Stimulated activated CD8-positive, alpha-beta memory T cell treated with anti-CD3 and anti-CD28 coated beads, Interleukin-7, amount 100 ng/mL, for 48 hours (primary cell): ENCODE data around the gene PPFIA2.

Experiments used
- DNase-seq, 2 donors: peaks; one replicate each; pipeline ENCODE4 v3.0.0-alpha.2; 2020; ENCODE audit warnings: low read depth in 1 of 2; ENCODE audit errors: extremely low read depth in 1 of 2

The PPFIA2 gene

GRCh38 chr12:81294325-81295190 is 464.6 kb downstream of the PPFIA2 start:
- no peak for DNase-seq

DNA sequence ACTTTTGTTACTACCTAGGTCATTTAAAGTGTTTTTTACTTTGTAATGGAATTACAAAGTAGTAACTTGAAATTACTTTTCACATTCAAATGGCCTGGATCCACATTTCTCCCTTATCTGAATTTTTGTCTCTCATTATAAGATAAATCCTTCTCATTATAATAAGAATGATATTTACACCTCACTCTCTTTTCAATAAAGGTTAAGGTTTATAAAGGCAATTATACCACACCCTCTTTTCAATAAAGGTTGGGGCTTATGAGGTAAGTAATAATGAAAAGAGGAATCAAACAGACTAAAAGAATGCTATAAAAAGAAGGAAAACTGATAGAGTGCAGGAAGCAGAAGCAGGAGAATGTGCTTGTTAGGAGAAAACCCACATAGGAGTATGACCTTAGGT is 470.5 kb downstream of the PPFIA2 start:
- DNase-seq: no peak

DNA sequence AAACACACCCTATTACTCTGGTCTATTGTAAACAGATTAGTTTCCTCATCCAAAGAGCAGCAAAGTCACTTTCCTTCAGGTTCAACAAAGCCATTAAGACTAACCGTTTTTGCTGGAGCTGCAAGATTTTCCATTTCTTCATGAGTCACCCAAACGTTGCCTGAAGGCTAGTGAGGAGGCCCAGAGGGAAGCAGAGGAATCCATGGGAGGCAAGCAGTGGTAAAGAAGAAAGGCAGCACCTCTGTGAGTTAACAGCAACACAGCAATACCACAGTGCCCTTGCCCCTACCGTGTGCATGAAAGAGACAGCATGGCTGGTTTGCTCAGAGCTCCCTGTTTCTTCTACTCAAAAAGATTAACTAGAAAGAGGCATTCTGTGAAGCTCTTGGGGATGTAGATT is 475.0 kb downstream of the PPFIA2 start:
- no peak for DNase-seq

DNA sequence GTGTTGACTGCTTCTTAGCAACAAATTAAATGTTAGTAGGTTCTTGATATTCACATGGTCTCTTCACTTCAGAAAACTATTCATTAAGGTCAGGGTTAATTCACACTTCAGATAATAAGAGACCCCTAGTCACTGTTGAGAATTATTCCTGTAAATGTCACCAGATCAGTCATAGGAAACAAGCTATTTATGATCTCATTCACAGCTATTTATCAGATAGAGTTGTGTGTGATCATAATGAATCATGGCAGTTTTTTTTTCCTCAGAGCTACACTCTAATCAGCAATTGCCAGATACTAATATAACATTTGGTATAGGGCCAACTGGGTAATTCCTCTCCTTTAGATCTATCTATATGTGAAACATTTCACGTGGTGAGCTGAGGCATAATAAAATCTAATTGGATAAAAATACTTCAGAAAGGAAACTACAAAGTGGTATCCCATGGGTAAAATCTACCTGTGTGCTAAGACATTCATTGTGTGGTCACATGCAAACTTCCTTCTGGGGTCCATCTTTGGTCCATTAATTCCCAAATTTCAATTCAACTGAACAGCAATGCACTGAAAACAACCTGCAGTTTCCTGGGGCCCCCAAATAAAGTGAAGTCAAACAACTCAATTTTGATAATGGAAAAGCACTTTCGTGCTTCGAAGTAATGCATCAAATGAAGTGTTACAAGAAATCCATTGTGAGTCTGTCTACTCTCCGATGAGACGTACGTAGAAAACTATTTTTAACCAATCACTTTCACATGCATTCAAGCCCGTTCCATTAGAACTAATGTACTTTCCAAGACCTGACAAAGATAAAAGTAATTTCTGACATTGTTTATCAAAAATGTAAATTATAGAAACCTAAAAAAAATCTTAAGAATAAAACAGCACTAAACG is 484.3 kb downstream of the PPFIA2 start:
- no peak for DNase-seq

DNA sequence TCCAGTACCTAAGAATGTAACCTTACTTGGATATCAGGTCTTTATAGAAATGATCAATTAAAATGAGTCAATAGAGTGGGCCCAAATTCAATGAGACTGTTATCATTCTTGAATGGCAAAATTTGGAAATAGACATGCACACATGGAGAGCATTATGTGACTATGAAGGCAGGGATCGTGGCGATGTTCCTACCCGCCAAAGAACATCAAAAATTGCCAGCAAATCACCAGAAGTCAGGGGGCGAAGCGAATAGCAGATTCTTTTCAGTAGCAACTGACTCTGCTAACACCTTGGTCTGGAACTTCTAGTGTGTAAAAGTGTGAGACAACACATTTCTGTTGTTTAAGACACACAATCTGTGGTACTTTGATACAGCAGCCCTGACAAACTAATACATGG is 488.8 kb downstream of the PPFIA2 start:
- no peak for DNase-seq

DNA sequence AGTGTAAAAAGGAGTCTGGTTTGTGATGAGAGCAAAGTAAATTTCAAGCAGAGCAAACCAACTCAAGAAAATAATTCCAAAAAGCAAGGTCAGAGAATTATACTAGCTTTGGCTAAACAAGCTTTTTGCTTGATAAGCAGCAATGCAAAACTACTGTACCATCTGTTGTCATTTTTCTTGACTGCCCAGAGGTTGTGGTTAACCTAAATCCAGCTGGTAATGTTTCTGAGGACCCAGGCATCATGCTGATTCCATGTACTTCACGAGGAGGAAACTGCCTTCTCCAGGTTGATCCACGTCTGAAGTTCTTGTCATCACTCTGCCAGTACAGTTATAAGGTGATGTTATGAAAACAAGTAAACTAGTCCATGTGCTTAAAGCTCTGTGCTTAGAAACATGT is 496.1 kb downstream of the PPFIA2 start:
- DNase-seq: no peak

GRCh38 chr12:81261508-81262207 is 497.5 kb downstream of the PPFIA2 start:
- DNase-seq: no peak

- no peak for DNase-seq
Measured at GRCh38 chr12:81259360-81259759, 499.8 kb downstream of the PPFIA2 start.

DNA sequence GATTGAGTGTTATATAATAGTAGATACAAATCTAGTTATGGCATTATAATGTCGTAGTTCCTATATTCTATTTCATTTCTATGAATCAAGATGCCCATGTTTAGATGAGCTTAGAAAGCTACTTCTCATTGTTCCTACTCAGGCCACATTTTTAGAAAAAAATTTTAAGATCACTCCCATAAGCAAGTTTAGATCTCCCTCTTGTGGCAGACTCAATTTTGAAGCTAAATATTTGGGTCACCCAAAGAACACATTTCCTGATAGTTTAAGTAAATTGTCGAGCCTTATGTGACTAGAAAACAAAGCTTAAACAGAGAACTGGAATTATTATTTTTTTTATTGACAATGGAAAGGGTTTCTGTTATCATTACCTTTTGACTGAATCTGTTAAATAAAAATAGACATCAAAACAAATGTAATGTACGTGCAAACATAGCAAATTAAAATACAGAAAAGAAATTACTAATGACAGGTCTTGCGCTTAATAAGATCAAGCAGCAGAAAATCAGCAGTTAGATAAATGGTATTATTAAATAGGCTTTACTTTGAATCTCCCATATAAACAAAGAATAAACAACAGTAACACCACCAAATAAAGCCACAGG is 501.1 kb downstream of the PPFIA2 start:
- no peak for DNase-seq

- DNase-seq: no peak
Measured at GRCh38 chr12:81255947-81256346, 503.2 kb downstream of the PPFIA2 start.

DNA sequence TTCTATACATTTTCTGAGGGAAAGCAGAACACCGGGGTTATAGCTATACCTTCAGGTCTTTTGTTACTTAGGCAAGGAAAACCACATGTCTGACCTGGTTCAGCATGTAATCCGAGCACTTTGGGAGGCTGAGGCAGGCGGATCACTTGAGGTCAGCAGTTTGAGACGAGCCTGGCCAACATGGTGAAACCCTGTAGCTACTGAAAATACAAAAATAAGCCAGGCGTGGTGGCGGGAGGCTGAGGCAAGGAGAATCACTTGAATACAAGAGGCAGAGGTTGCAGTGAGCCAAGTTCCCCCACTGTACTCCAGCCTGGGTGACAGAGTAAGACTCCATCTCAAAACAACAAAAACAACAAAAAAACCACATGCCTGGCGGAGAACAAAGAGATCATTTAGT is 503.7 kb downstream of the PPFIA2 start:
- DNase-seq: no peak

DNA sequence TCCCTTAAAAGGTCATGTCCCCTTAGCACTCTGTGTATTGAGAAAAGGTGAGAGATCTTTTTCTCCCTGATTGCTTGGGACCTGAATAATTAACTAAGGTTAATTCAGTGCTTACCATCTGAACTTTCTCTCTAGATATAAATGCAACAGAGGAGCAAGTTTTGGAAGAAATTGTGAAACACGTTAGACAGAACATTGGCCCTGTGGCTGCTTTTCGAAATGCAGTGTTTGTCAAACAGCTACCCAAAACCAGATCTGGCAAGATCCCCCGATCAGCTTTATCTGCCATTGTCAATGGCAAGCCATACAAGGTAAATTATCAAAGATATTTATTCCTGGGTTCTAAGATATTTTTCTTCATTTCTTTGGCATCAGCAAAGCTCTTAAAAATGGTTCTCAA is 505.8 kb downstream of the PPFIA2 start:
- DNase-seq: no peak

GRCh38 chr12:81252228-81252627 is 506.9 kb downstream of the PPFIA2 start:
- no peak for DNase-seq

GRCh38 chr12:81249976-81250375 is 509.2 kb downstream of the PPFIA2 start:
- DNase-seq: no peak

GRCh38 chr12:81245907-81246570 is 513.1 kb downstream of the PPFIA2 start:
- DNase-seq: no peak

GRCh38 chr12:81245458-81245857 is 513.7 kb downstream of the PPFIA2 start:
- no peak for DNase-seq

DNA sequence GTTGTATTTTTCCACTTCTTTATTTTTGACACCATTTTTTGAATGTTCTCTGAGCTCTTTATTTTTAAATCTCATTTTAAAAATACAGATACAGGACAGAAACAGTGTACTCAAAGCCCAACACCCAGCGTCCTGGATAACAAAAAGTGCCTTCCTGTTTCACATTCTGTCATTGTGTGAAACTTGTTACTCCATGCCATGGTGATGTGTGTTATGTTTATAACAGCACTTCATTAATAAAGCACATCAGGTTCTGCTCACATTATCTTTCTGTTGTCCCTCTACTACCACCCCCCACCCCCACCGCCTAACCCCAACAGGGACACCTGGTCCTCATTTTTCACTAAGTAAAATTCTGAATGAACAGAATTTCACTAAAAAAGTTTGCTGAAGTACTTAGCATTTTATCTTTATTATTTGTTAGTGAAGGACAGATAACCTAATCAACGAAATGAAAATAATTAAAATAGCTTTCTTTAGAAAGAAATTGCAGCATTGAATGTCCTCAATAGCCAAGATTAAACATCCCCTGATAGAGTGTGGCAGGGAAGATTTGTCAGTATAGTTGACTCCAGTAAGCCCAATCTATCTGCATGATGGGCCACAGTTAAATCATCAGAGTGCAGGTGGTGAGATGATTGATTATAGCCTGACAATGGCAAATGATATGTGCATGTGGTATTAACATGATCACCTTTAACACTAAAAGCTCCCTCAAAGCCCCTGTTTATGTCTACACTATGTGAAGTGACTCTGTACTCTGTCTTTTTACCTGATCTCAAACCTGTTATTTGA is 527.4 kb downstream of the PPFIA2 start:
- no peak for DNase-seq

DNA sequence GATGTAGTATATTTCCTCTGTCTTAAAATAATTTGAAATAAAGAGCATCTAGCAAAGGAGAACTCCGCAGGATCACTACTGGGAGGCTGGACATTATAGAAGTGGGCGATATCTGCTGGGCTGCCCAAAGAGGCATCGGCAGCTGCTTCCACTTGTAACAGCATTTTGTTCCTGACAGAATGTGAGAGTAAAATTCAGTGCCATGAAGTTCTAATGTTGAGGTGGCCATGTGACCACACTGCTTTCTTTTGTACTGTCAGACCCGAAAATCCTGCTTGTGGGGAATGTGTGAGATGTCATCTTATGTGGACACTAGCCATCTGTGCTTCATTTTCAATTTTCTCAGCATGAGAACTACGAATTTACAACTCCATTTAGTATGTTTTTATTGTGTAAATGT is 529.4 kb downstream of the PPFIA2 start:
- no peak for DNase-seq

- no peak for DNase-seq
Measured at GRCh38 chr12:81224626-81225025, 534.5 kb downstream of the PPFIA2 start.
